ENCODE results near the gene PBX3. TPM values are rescaled to one million over a fixed set of nuclear protein-coding genes. Genes with fewer than 3 reads are reported as not detected.

The PBX3 gene
- total RNA-seq, 4 donors from 2014 or later, result 25.7 to 71.5 (median 45.1) TPM

GRCh38 chr9:125867751-125868415 lies 120.7 kb downstream of the PBX3 start:
- Histone ChIP-seq H3K27ac (no peak overlapping the region), H3K4me1 (peaks cover 6% of the 10 kb centered on the region), H3K4me3 (no peak overlapping the region), H3K36me3 (no peaks in the 10 kb centered on the region), H3K27me3 (no peaks in the 10 kb centered on the region), H3K9me3 (no peaks in the 10 kb centered on the region)
- no peak for TF ChIP-seq POLR2A (IDR thresholded peaks at IDR 0.05)
- TF ChIP-seq EP300 (IDR thresholded peaks at IDR 0.05), result no peak
- WGBS, result 71% methylated on average over 3 of the region's 3 CpGs
- DNase-seq (ENCODE audit: low spot score in 2 of 2), result no peak

DNA sequence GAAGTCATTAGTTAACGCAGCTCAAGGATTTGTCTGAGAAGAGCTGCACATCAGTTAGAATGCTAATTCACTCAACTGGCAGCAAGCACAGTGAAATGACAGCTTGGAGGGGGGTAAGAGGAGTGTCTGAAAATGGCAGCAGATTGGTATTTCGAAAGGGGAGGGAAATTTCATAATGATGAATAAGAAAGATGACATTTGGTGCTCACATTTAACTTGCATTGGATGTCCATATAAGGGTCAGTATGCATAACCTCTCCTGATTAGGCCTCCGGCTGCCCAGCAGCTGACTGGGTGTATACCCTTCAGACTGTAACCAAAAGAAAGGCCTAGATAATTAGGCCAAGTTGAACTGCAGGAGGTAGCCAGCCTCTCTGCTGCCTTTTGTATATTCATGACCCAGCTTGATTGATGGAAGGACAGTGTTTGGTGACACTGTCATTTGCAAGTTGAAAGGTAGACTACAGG lies 131.0 kb downstream of the PBX3 start:
- H3K27me3 ChIP-seq, result no peaks in the 10 kb centered on the region
- TF ChIP-seq POLR2AphosphoS5 (IDR thresholded peaks at IDR 0.05), result no peak
- no peak for TF ChIP-seq POLR2A (IDR thresholded peaks at IDR 0.05)
- TF ChIP-seq CTCF (IDR thresholded peaks at IDR 0.05), result no peak
- no peak for TF ChIP-seq EP300 (IDR thresholded peaks at IDR 0.05)

DNA sequence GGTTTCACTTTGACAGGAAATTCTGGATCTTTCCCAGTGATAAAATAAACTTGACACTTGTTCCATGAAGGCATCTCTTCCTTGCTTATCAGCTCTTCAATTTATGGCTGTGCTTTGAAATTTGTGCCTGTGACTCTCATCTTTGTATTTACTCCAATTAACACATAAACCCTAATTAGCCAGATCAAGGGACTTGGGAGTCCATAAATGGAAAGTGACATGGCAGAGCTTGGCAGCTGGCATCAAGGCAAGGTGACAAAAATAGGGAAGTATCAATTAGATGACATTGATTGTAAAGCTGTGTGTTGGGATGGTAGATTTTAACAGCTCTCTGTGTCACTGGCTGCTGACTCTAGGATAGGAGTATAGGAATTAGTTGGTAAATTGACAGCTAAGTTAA lies 133.9 kb downstream of the PBX3 start:
- no peak for DNase-seq (ENCODE audit: low spot score in 2 of 2)
- Histone ChIP-seq H3K4me3 (no peak overlapping the region), H3K27ac (no peak overlapping the region), H3K27me3 (no peaks in the 10 kb centered on the region), H3K36me3 (no peaks in the 10 kb centered on the region), H3K4me1 (peaks cover 5% of the 10 kb centered on the region), H3K9me3 (no peaks in the 10 kb centered on the region)
- TF ChIP-seq EP300 (IDR thresholded peaks at IDR 0.05) (no peak), POLR2AphosphoS5 (IDR thresholded peaks at IDR 0.05) (no peak), CTCF (IDR thresholded peaks at IDR 0.05) (no peak), POLR2A (IDR thresholded peaks at IDR 0.05) (no peak)

More for the DNA sequence above, 131.0 kb downstream of the PBX3 start:
- no peak for DNase-seq (ENCODE audit: low spot score in 2 of 2)
- Histone ChIP-seq H3K9me3 (no peaks in the 10 kb centered on the region), H3K4me1 (no peaks in the 10 kb centered on the region), H3K4me3 (no peak overlapping the region), H3K36me3 (no peaks in the 10 kb centered on the region), H3K27ac (no peak overlapping the region)
- 90% methylated on average over 3 of the region's 3 CpGs for WGBS

DNA sequence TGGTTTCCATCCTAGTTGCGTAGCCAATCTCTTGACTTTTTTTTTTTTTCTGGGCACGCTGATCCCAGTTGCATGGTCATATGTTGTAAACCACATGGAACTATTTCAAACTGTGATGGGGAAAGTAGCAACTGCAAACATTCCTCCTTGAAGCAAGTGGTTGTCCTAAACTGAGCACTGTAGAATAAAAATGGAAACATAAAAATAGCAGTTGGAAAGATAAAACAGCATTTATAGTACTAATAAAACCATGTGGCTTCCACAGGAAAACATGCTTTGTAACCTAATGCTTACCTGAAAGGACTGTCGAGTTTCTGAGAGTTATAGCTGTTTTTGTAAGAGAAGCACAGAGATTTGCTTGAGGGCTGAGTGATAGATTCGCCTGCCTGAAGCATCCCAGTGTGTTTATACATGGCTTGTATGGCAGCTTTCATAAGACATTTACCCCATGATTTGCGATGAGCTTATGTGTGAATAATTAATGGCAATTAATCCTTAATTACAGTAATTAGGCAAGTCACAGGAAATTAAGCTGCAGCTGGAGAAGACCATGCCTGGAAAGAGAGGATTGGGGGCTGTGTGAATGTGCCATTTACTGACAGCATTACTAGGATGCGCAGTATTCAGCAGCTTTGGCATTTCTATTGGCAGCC lies 136.5 kb downstream of the PBX3 start:
- Histone ChIP-seq H3K27me3 (no peaks in the 10 kb centered on the region), H3K4me1 (peaks cover 13% of the 10 kb centered on the region), H3K36me3 (no peaks in the 10 kb centered on the region), H3K9me3 (no peaks in the 10 kb centered on the region), H3K4me3 (no peak overlapping the region), H3K27ac (no peak overlapping the region)
- WGBS, result 66% methylated on average over 6 of the region's 6 CpGs
- no peak for DNase-seq (ENCODE audit: low spot score in 2 of 2)
- TF ChIP-seq POLR2A (IDR thresholded peaks at IDR 0.05) (no peak), EP300 (IDR thresholded peaks at IDR 0.05) (no peak), CTCF (IDR thresholded peaks at IDR 0.05) (no peak), POLR2AphosphoS5 (IDR thresholded peaks at IDR 0.05) (no peak)

DNA sequence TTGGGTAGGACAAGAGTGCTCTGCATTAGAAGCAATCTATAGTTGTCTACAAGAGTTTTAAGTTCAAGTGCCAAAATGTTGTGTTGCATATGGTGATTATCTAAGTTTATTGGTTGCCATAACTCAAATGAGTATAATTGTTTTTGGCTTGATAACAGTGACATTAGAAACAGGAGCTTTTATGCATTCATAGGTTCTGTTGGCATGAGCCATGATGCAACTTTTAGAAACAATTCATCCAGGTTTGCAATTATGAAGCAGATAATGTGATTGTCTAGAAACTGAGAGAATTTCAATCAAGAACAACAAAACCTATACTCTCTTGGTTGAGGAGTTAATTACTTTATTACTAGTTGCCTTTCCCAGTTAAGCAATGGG lies 137.0 kb downstream of the PBX3 start:
- H3K4me1 ChIP-seq, result peaks cover 18% of the 10 kb centered on the region
- no peaks in the 10 kb centered on the region for H3K27me3 ChIP-seq
- no peak for DNase-seq (ENCODE audit: low spot score in 2 of 2)
- no peak overlapping the region for H3K27ac ChIP-seq
- H3K4me3 ChIP-seq, result no peak overlapping the region
- no peak for TF ChIP-seq CTCF (IDR thresholded peaks at IDR 0.05)
- no peak for TF ChIP-seq POLR2A (IDR thresholded peaks at IDR 0.05)
- TF ChIP-seq POLR2AphosphoS5 (IDR thresholded peaks at IDR 0.05), result no peak
- TF ChIP-seq EP300 (IDR thresholded peaks at IDR 0.05), result no peak
- no peaks in the 10 kb centered on the region for H3K36me3 ChIP-seq
- H3K9me3 ChIP-seq, result no peaks in the 10 kb centered on the region

Measured in suprapubic skin (tissue), 4 donors.